ENCODE results near the gene ST3GAL3.

ST3GAL3 gene

GRCh38 chr1:43834280-43835081, 127.1 kb downstream of the ST3GAL3 start:
- TF ChIP-seq CTCF (IDR thresholded peaks at IDR 0.05; ENCODE audit: low read depth, low read length), result no peak
- TF ChIP-seq MAX (IDR thresholded peaks at IDR 0.05; ENCODE audit: low read depth, low read length), result peak; percentile 14
- TF ChIP-seq MYC (IDR thresholded peaks at IDR 0.05; ENCODE audit: low read depth, low read length), result peak; percentile 33
- TF ChIP-seq POLR2A (IDR thresholded peaks at IDR 0.05; ENCODE audit: extremely low read depth, insufficient read length), result peak; percentile 21
- peak overlapping the region; percentile 52 for H3K4me3 ChIP-seq (ENCODE audit: low read depth, low read length)
- peak; percentile 92 for DNase-seq (ENCODE audit: low read depth)

- TF ChIP-seq CTCF (IDR thresholded peaks at IDR 0.05; ENCODE audit: low read depth, low read length) (no peak), MYC (IDR thresholded peaks at IDR 0.05; ENCODE audit: low read depth, low read length) (peak; percentile 39; the same call in 1 of the 2 replicates)
- peak; percentile 98 for DNase-seq (ENCODE audit: low read depth)
- H3K4me3 ChIP-seq (ENCODE audit: low read depth, low read length), result peak overlapping the region; percentile 52
These were observed 128.0 kb downstream of the ST3GAL3 start for GRCh38 chr1:43835082-43836021.

GRCh38 chr1:43836267-43836951, 129.1 kb downstream of the ST3GAL3 start:
- peak; percentile 73 for DNase-seq (ENCODE audit: low read depth)

GRCh38 chr1:43839056-43839455, 131.7 kb downstream of the ST3GAL3 start:
- no peak for TF ChIP-seq MAX (IDR thresholded peaks at IDR 0.05; ENCODE audit: low read depth, low read length)
- TF ChIP-seq POLR2A (IDR thresholded peaks at IDR 0.05; ENCODE audit: extremely low read depth, insufficient read length), result no peak
- no peak for TF ChIP-seq MYC (IDR thresholded peaks at IDR 0.05; ENCODE audit: low read depth, low read length)
- TF ChIP-seq CTCF (IDR thresholded peaks at IDR 0.05; ENCODE audit: low read depth, low read length), result no peak
- H3K4me3 ChIP-seq (ENCODE audit: low read depth, low read length), result no peak overlapping the region
- no peak for DNase-seq (ENCODE audit: low read depth)

More at GRCh38 chr1:43836267-43836951, 129.1 kb downstream of the ST3GAL3 start:
- no peak overlapping the region for H3K4me3 ChIP-seq (ENCODE audit: low read depth, low read length)
- no peak for TF ChIP-seq MAX (IDR thresholded peaks at IDR 0.05; ENCODE audit: low read depth, low read length)
- TF ChIP-seq CTCF (IDR thresholded peaks at IDR 0.05; ENCODE audit: low read depth, low read length), result no peak
- TF ChIP-seq MYC (IDR thresholded peaks at IDR 0.05; ENCODE audit: low read depth, low read length), result no peak
- TF ChIP-seq POLR2A (IDR thresholded peaks at IDR 0.05; ENCODE audit: extremely low read depth, insufficient read length), result no peak

GRCh38 chr1:43841321-43842174, 134.2 kb downstream of the ST3GAL3 start:
- no peak for DNase-seq (ENCODE audit: low read depth)
- no peak overlapping the region for H3K4me3 ChIP-seq (ENCODE audit: low read depth, low read length)
- no peak for TF ChIP-seq CTCF (IDR thresholded peaks at IDR 0.05; ENCODE audit: low read depth, low read length)
- TF ChIP-seq MYC (IDR thresholded peaks at IDR 0.05; ENCODE audit: low read depth, low read length), result no peak
- TF ChIP-seq POLR2A (IDR thresholded peaks at IDR 0.05; ENCODE audit: extremely low read depth, insufficient read length), result no peak
- TF ChIP-seq MAX (IDR thresholded peaks at IDR 0.05; ENCODE audit: low read depth, low read length), result no peak

Data from NB4 (cell line).